HG03066 (cell line): ENCODE results near the gene FBXL17.
A peak's percentile ranks its signal among the peaks of the same experiment; 100 is the strongest.

ENCODE experiments used
- ATAC-seq: cut with Tn5 transposase; IDR thresholded peaks from one replicate; pipeline ENCODE4 v1.9.1; 2021; ENCODE audit warnings: low read depth; ENCODE audit not compliant: unreplicated experiment

Gene FBXL17

GRCh38 chr5:107930891-107931290, 451.0 kb downstream of the FBXL17 start:
- ATAC-seq, result no peak

GRCh38 chr5:107930092-107930491, 451.8 kb downstream of the FBXL17 start:
- no peak for ATAC-seq

GRCh38 chr5:107929080-107929479, 452.8 kb downstream of the FBXL17 start:
- ATAC-seq, result no peak

GRCh38 chr5:107926121-107926520, 455.8 kb downstream of the FBXL17 start:
- no peak for ATAC-seq

DNA sequence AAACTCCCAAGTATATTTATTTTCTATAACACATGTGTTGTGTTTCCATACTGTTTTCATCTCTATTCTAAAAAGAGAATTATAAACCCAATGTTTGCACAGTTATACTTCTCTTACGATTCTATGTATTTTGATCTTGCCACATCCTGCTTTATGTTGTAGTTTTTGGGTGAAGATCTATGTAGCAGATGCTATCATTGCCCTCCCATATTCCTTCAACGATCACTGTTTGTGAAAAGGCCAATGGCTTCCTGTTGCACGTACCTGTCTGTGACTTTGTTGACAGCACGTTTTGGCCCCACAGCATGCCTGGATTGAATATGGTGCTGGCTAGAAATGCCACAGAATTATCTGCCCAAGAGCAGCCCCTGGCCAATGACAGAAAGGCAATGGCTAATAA, 456.7 kb downstream of the FBXL17 start:
- ATAC-seq, result no peak

GRCh38 chr5:107919969-107920368, 461.9 kb downstream of the FBXL17 start:
- ATAC-seq, result peak; percentile 45

DNA sequence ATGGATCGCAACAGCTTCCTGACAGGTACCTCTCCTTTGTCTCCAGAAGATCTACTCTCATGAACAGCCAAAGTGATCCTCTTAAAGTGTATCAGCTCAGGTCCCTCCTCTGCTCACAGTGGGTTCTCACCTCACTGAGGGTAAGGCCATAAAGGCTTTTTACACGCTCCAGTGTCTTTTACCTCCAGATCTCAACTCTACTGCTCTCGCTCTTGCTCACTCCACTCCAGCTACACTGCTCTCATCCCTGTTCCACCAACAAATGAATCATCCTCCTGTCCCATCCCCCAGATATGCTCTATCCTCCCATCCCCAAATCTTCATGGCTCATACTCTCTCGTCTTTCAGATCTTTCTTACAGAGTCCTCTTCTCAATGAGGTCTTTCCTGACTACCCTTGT, 462.5 kb downstream of the FBXL17 start:
- no peak for ATAC-seq

- ATAC-seq, result no peak
Observed at GRCh38 chr5:107917983-107918382, 463.9 kb downstream of the FBXL17 start.

DNA sequence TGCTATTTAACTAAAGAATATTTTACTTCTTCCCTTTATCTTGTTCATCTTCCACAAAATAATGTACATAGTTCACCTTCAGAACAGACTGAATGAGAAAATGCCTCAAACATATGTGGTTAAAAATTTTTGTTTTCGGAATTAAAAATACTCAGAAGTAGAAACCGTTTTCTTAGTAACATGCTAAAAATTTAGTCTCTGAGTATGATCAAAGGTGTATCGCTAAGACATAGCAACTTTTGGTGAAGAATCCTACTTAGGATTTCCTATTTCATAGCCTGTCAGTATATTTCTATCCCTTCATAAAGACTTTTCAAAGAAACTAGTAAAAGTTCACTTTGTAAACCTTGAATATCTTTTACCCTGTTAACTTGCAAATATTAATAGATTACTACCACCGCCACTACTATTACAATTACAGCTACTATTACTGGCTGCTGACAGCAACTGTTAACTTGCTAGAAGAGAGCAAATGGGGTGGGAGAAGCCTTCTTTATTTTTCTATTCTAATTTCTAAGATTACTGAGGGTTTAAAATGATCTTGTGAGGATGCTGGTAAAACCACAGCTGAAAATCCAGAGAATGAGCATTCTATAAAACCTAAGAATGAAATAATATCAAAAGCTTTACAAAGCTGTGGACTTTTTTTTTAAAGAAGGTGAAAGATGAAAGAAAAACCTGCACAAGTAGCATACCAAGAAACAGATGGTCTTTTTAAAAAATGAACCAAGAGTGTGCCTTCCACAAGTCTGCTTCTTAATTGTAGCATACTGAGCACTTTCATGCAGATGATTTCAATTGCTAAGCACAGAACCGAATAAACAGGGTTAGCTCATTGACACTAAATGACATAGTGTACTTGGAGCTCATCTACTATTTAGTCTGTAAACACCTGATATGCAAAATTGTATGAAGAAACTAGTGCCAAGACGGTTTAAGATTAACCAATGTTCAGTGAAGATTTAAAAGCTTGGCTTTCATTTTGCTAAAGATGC, 464.9 kb downstream of the FBXL17 start:
- ATAC-seq, result no peak

- ATAC-seq, result no peak
Observed at GRCh38 chr5:107915176-107915812, 466.6 kb downstream of the FBXL17 start.

DNA sequence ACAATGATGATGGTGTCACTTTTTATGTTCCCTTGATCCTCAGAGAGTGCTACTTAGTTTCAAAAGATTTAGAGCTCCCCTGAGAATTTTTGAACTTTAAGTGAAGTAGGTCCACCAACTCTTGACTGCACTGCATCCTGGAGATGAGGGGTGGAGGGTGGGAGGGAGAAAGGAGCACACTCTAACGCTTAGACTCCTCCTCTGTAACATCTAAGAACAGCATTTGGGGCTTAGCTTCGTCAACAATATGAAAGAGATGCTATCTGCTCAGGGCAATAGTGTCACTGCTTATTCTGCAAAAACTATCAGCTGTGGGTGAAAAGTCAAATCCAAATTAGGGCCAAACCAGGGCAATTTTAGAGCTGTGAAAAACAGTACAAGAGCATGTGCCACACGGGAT, 468.4 kb downstream of the FBXL17 start:
- ATAC-seq, result no peak

DNA sequence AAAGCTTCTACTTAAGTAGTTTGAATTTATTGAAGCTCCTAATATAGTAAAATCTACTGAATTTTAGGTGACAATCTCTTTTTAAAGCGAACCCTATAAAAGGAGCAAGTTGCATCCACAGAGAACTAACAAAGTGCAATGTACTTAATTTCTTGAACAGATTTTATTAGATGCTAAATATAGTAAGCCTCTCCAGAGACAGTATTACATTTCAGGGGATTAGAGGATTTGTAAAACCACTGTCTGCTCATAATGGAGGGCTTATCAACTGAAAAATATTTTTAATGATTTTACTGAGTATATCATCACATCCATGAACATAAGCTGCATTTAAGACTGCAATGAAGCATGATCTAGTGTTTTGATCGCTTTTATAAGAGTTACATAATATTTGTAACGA, 481.2 kb downstream of the FBXL17 start:
- ATAC-seq, result no peak

DNA sequence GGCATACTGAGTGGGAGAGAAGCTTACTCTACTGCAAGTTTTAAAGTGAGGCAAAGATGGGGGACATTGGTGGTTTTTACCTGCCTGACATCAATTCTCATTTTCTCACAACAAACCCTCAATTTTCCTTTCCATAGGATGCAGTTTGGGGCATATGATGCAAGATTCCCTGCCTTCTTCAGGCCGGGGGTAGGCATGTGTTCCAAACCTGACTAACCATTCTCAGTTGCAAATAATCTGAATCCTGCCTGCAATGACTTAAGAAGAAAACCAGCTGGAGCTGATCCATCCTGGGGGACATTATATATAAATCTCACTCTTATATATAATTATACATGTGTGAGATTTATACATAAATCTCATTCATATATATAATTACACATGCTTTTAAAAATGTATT, 487.5 kb downstream of the FBXL17 start:
- no peak for ATAC-seq

DNA sequence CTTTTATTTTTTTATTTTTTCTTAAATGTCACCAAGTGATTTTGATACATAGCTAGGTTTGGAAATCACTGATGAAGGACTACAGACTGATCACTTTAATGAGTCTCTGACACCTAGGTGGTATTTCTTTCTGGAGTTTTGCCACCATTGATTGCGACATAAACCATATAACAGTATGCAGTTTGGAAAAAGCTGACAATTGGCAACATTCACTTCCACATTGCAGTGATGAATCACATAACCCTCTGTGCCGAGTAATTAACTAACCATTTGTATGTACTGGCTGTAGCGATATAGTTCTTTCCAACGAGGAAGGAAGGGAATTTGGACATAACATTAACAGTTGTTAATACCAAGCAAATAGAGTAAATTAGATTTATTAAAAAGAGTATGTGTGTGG, 488.3 kb downstream of the FBXL17 start:
- ATAC-seq, result no peak

GRCh38 chr5:107889387-107889786, 492.5 kb downstream of the FBXL17 start:
- no peak for ATAC-seq

DNA sequence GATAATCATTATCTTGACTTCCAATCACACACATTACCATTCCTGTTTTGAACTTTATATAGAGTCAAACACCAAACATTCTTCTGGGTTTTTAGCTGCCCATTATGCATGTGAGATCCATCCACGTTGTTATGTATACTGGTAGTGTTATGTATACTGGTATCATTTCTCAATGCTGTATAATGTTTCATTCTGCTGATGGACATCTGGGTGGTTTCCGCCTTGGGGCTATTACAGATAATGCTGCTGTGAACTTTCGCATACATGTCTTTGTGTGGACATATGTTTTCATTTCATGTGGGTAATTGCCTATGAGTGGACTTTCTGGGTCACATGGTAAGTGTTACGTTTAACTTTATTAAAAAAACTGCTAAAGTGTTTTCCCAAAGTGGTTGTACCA, 493.4 kb downstream of the FBXL17 start:
- ATAC-seq, result no peak

GRCh38 chr5:107887166-107887943, 494.5 kb downstream of the FBXL17 start:
- ATAC-seq, result no peak

- ATAC-seq, result no peak
Observed at GRCh38 chr5:107885601-107886000, 496.3 kb downstream of the FBXL17 start.

GRCh38 chr5:107884871-107885270, 497.0 kb downstream of the FBXL17 start:
- ATAC-seq, result no peak

DNA sequence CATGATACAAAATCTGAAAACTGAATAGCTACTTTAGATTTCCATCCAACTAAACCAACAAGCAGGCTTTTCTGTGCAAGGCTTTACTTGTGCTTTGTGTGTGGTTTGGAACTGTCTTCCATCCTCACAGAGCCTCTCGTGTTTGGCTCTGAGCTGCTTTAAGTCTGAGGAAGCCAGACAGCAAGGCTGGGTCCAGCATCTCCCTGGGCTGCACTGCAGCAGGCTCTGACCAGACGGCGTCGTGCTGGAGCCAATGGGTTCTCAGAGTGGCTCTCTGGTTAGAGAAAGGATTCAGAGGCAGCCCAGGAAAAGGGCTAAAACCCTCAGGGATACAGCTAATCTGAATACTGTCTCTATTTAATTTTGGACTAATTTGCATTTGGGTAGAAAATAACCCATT, 503.2 kb downstream of the FBXL17 start:
- ATAC-seq, result no peak

- no peak for ATAC-seq
Observed at GRCh38 chr5:107876906-107877305, 505.0 kb downstream of the FBXL17 start.
